Measurements from ENCODE around the gene TNNI3K. TPM values are rescaled to one million over a fixed set of nuclear protein-coding genes. Genes with fewer than 3 reads are reported as not detected.

TNNI3K gene
- total RNA-seq, 1 donor from 2014 or later = not detected

GRCh38 chr1:74432325-74432724 lies 197.1 kb downstream of the TNNI3K start:
- Mint-ChIP-seq H3K9me3 (no peaks in the 10 kb centered on the region), H3K4me3 (ENCODE audit: low read depth) (no peak overlapping the region), H3K27me3 (ENCODE audit: low read depth) (no peaks in the 10 kb centered on the region), H3K4me1 (ENCODE audit: low read depth) (no peaks in the 10 kb centered on the region), H3K27ac (no peak overlapping the region), H3K36me3 (ENCODE audit: low read depth) (no peaks in the 10 kb centered on the region)
- intact Hi-C loops (cut with micrococcal nuclease) = no loop called here
- no peak for DNase-seq (ENCODE audit: low spot score)

- H3K27me3 Mint-ChIP-seq (ENCODE audit: low read depth) = no peaks in the 10 kb centered on the region
- H3K4me1 Mint-ChIP-seq (ENCODE audit: low read depth) = no peaks in the 10 kb centered on the region
- H3K9me3 Mint-ChIP-seq = no peaks in the 10 kb centered on the region
- no peak overlapping the region for H3K4me3 Mint-ChIP-seq (ENCODE audit: low read depth)
- intact Hi-C loops (cut with micrococcal nuclease) = no loop called here
- H3K27ac Mint-ChIP-seq = no peak overlapping the region
- no peaks in the 10 kb centered on the region for H3K36me3 Mint-ChIP-seq (ENCODE audit: low read depth)
- no peak for DNase-seq (ENCODE audit: low spot score)
Observed at GRCh38 chr1:74434321-74434720, 199.1 kb downstream of the TNNI3K start.

GRCh38 chr1:74436078-74436477 lies 200.9 kb downstream of the TNNI3K start:
- intact Hi-C loops (cut with micrococcal nuclease) = no loop called here
- no peaks in the 10 kb centered on the region for H3K27me3 Mint-ChIP-seq (ENCODE audit: low read depth)
- no peaks in the 10 kb centered on the region for H3K9me3 Mint-ChIP-seq
- no peak for DNase-seq (ENCODE audit: low spot score)
- H3K27ac Mint-ChIP-seq = no peak overlapping the region
- no peaks in the 10 kb centered on the region for H3K4me1 Mint-ChIP-seq (ENCODE audit: low read depth)
- H3K4me3 Mint-ChIP-seq (ENCODE audit: low read depth) = no peak overlapping the region
- H3K36me3 Mint-ChIP-seq (ENCODE audit: low read depth) = no peaks in the 10 kb centered on the region

- Mint-ChIP-seq H3K36me3 (ENCODE audit: low read depth) (no peaks in the 10 kb centered on the region), H3K9me3 (no peaks in the 10 kb centered on the region), H3K4me3 (ENCODE audit: low read depth) (no peak overlapping the region), H3K27ac (no peak overlapping the region), H3K4me1 (ENCODE audit: low read depth) (no peaks in the 10 kb centered on the region), H3K27me3 (ENCODE audit: low read depth) (no peaks in the 10 kb centered on the region)
- no peak for DNase-seq (ENCODE audit: low spot score)
- intact Hi-C loops (cut with micrococcal nuclease) = no loop called here
Observed at GRCh38 chr1:74437035-74437434, 201.8 kb downstream of the TNNI3K start.

GRCh38 chr1:74452035-74452434 lies 216.8 kb downstream of the TNNI3K start:
- intact Hi-C loops (cut with micrococcal nuclease) = no loop called here
- no peaks in the 10 kb centered on the region for H3K9me3 Mint-ChIP-seq
- H3K4me3 Mint-ChIP-seq (ENCODE audit: low read depth) = no peak overlapping the region
- no peaks in the 10 kb centered on the region for H3K27me3 Mint-ChIP-seq (ENCODE audit: low read depth)
- DNase-seq (ENCODE audit: low spot score) = no peak
- H3K36me3 Mint-ChIP-seq (ENCODE audit: low read depth) = no peaks in the 10 kb centered on the region
- H3K27ac Mint-ChIP-seq = no peak overlapping the region
- no peaks in the 10 kb centered on the region for H3K4me1 Mint-ChIP-seq (ENCODE audit: low read depth)

- H3K9me3 Mint-ChIP-seq = no peaks in the 10 kb centered on the region
- no peak overlapping the region for H3K4me3 Mint-ChIP-seq (ENCODE audit: low read depth)
- H3K4me1 Mint-ChIP-seq (ENCODE audit: low read depth) = no peaks in the 10 kb centered on the region
- no peaks in the 10 kb centered on the region for H3K27me3 Mint-ChIP-seq (ENCODE audit: low read depth)
- intact Hi-C loops (cut with micrococcal nuclease) = no loop called here
- no peaks in the 10 kb centered on the region for H3K36me3 Mint-ChIP-seq (ENCODE audit: low read depth)
- no peak for DNase-seq (ENCODE audit: low spot score)
- H3K27ac Mint-ChIP-seq = no peak overlapping the region
Observed at GRCh38 chr1:74453277-74453676, 218.1 kb downstream of the TNNI3K start.

GRCh38 chr1:74455390-74455789 lies 220.2 kb downstream of the TNNI3K start:
- DNase-seq (ENCODE audit: low spot score) = no peak
- Mint-ChIP-seq H3K27me3 (ENCODE audit: low read depth) (no peaks in the 10 kb centered on the region), H3K36me3 (ENCODE audit: low read depth) (no peaks in the 10 kb centered on the region), H3K4me3 (ENCODE audit: low read depth) (no peak overlapping the region), H3K9me3 (no peaks in the 10 kb centered on the region), H3K4me1 (ENCODE audit: low read depth) (no peaks in the 10 kb centered on the region), H3K27ac (no peak overlapping the region)
- intact Hi-C loops (cut with micrococcal nuclease) = no loop called here

GRCh38 chr1:74457253-74457652 lies 222.1 kb downstream of the TNNI3K start:
- Mint-ChIP-seq H3K4me1 (ENCODE audit: low read depth) (no peaks in the 10 kb centered on the region), H3K27ac (no peak overlapping the region), H3K36me3 (ENCODE audit: low read depth) (no peaks in the 10 kb centered on the region), H3K27me3 (ENCODE audit: low read depth) (no peaks in the 10 kb centered on the region), H3K9me3 (no peaks in the 10 kb centered on the region), H3K4me3 (ENCODE audit: low read depth) (no peak overlapping the region)
- intact Hi-C loops (cut with micrococcal nuclease) = no loop called here
- no peak for DNase-seq (ENCODE audit: low spot score)

GRCh38 chr1:74463333-74463988 lies 228.3 kb downstream of the TNNI3K start:
- H3K36me3 Mint-ChIP-seq (ENCODE audit: low read depth) = no peaks in the 10 kb centered on the region
- no peaks in the 10 kb centered on the region for H3K27me3 Mint-ChIP-seq (ENCODE audit: low read depth)
- H3K4me1 Mint-ChIP-seq (ENCODE audit: low read depth) = no peaks in the 10 kb centered on the region
- intact Hi-C loops (cut with micrococcal nuclease) = loop anchor here (10.0 kb wide), 1 partner anchor 221 kb away; no protein-coding TSS in a partner anchor
- no peak overlapping the region for H3K27ac Mint-ChIP-seq
- no peaks in the 10 kb centered on the region for H3K9me3 Mint-ChIP-seq
- no peak for DNase-seq (ENCODE audit: low spot score)
- H3K4me3 Mint-ChIP-seq (ENCODE audit: low read depth) = no peak overlapping the region

- no peak overlapping the region for H3K27ac Mint-ChIP-seq
- H3K9me3 Mint-ChIP-seq = no peaks in the 10 kb centered on the region
- no peaks in the 10 kb centered on the region for H3K27me3 Mint-ChIP-seq (ENCODE audit: low read depth)
- no peaks in the 10 kb centered on the region for H3K36me3 Mint-ChIP-seq (ENCODE audit: low read depth)
- DNase-seq (ENCODE audit: low spot score) = no peak
- H3K4me3 Mint-ChIP-seq (ENCODE audit: low read depth) = no peak overlapping the region
- H3K4me1 Mint-ChIP-seq (ENCODE audit: low read depth) = no peaks in the 10 kb centered on the region
- intact Hi-C loops (cut with micrococcal nuclease) = loop anchor here (10.0 kb wide), 1 partner anchor 221 kb away; no protein-coding TSS in a partner anchor
Observed at GRCh38 chr1:74464037-74464436, 228.8 kb downstream of the TNNI3K start.

- no peaks in the 10 kb centered on the region for H3K36me3 Mint-ChIP-seq (ENCODE audit: low read depth)
Observed at GRCh38 chr1:74465193-74465681, 230.1 kb downstream of the TNNI3K start.

GRCh38 chr1:74467786-74468377 lies 232.7 kb downstream of the TNNI3K start:
- no peak for DNase-seq (ENCODE audit: low spot score)
- no peaks in the 10 kb centered on the region for H3K27me3 Mint-ChIP-seq (ENCODE audit: low read depth)
- no peaks in the 10 kb centered on the region for H3K4me1 Mint-ChIP-seq (ENCODE audit: low read depth)
- intact Hi-C loops (cut with micrococcal nuclease) = loop anchor here (10.0 kb wide), 1 partner anchor 217 kb away; no protein-coding TSS in a partner anchor
- H3K4me3 Mint-ChIP-seq (ENCODE audit: low read depth) = no peak overlapping the region
- H3K27ac Mint-ChIP-seq = no peak overlapping the region
- H3K36me3 Mint-ChIP-seq (ENCODE audit: low read depth) = no peaks in the 10 kb centered on the region
- H3K9me3 Mint-ChIP-seq = no peaks in the 10 kb centered on the region

More at GRCh38 chr1:74465193-74465681, 230.1 kb downstream of the TNNI3K start:
- no peak overlapping the region for H3K4me3 Mint-ChIP-seq (ENCODE audit: low read depth)
- H3K9me3 Mint-ChIP-seq = no peaks in the 10 kb centered on the region
- no peaks in the 10 kb centered on the region for H3K4me1 Mint-ChIP-seq (ENCODE audit: low read depth)
- no peaks in the 10 kb centered on the region for H3K27me3 Mint-ChIP-seq (ENCODE audit: low read depth)
- DNase-seq (ENCODE audit: low spot score) = no peak
- no peak overlapping the region for H3K27ac Mint-ChIP-seq
- intact Hi-C loops (cut with micrococcal nuclease) = loop anchor here (10.0 kb wide), 1 partner anchor 220 kb away; no protein-coding TSS in a partner anchor

- H3K4me1 Mint-ChIP-seq (ENCODE audit: low read depth) = no peaks in the 10 kb centered on the region
- no peak overlapping the region for H3K27ac Mint-ChIP-seq
Observed at GRCh38 chr1:74468982-74469603, 233.9 kb downstream of the TNNI3K start.

More at GRCh38 chr1:74468982-74469603, 233.9 kb downstream of the TNNI3K start:
- no peak for DNase-seq (ENCODE audit: low spot score)
- Mint-ChIP-seq H3K9me3 (no peaks in the 10 kb centered on the region), H3K27me3 (ENCODE audit: low read depth) (no peaks in the 10 kb centered on the region), H3K4me3 (ENCODE audit: low read depth) (no peak overlapping the region), H3K36me3 (ENCODE audit: low read depth) (no peaks in the 10 kb centered on the region)
- intact Hi-C loops (cut with micrococcal nuclease) = loop anchor here (10.0 kb wide), 1 partner anchor 216 kb away; no protein-coding TSS in a partner anchor

All from activated T-helper 2 cell treated with anti-CD3 and anti-CD28 coated beads, Interferon-gamma antibody, Interleukin-2, Interleukin-4, amounts not matched to agents 10 μg/mL and 5 μg/mL and 100 μg/mL, durations not matched to agents 14 hours and 24 hours and 36 hours (primary cell).